Stimulated activated CD4-positive, alpha-beta T cell treated with anti-CD3 and anti-CD28 coated beads, TNF-alpha, amount 100 ng/mL, for 4 hours (primary cell): ENCODE results near the gene ING3.

ENCODE experiments used
- DNase-seq, 3 experiments: peaks; one replicate each; pipeline ENCODE4 v3.0.0-alpha.2; 2020; ENCODE audit warnings: low read depth in 3 of 3

Gene ING3

GRCh38 chr7:120989257-120990220 lies 39.0 kb downstream of the ING3 start:
- no peak for DNase-seq

- DNase-seq, result no peak
Measured at GRCh38 chr7:120990468-120991118, 40.0 kb downstream of the ING3 start.

- no peak for DNase-seq
Measured at GRCh38 chr7:120991161-120991560, 40.6 kb downstream of the ING3 start.

GRCh38 chr7:120991581-120991980 lies 41.0 kb downstream of the ING3 start:
- DNase-seq, result no peak

GRCh38 chr7:120992272-120992964 lies 41.8 kb downstream of the ING3 start:
- no peak for DNase-seq

- DNase-seq, result no peak
Measured at GRCh38 chr7:120992965-120993494, 42.5 kb downstream of the ING3 start.

- no peak for DNase-seq
Measured at GRCh38 chr7:120993553-120994191, 43.1 kb downstream of the ING3 start.

GRCh38 chr7:120994512-120995410 lies 44.2 kb downstream of the ING3 start:
- no peak for DNase-seq

GRCh38 chr7:120995654-120996053 lies 45.1 kb downstream of the ING3 start:
- no peak for DNase-seq

- no peak for DNase-seq
Measured at GRCh38 chr7:120996333-120996987, 45.9 kb downstream of the ING3 start.

GRCh38 chr7:120996988-120997345 lies 46.4 kb downstream of the ING3 start:
- DNase-seq, result no peak

- no peak for DNase-seq
Measured at GRCh38 chr7:120997882-120998474, 47.4 kb downstream of the ING3 start.

GRCh38 chr7:120998520-120998919 lies 47.9 kb downstream of the ING3 start:
- DNase-seq, result no peak

GRCh38 chr7:120998996-120999565 lies 48.5 kb downstream of the ING3 start:
- no peak for DNase-seq

GRCh38 chr7:121000081-121000983 lies 49.8 kb downstream of the ING3 start:
- DNase-seq, result no peak

- no peak for DNase-seq
Measured at GRCh38 chr7:121001234-121001906, 50.8 kb downstream of the ING3 start.

- no peak for DNase-seq
Measured at GRCh38 chr7:121002048-121002756, 51.6 kb downstream of the ING3 start.
